Middle frontal gyrus (tissue), 1 donor: ENCODE data around the gene NEURL4.
A peak's percentile ranks its signal among the peaks of the same experiment; 100 is the strongest.

Source experiments
- DNase-seq: peaks from one replicate; pipeline ENCODE4 v3.0.0-alpha.2; 2015; ENCODE audit warnings: low spot score; ENCODE audit errors: extremely low spot score

NEURL4 gene

GRCh38 chr17:7280519-7281073, 48.5 kb downstream of the NEURL4 start:
- DNase-seq, result peak; percentile 44

GRCh38 chr17:7279448-7279847, 49.7 kb downstream of the NEURL4 start:
- DNase-seq, result no peak

DNA sequence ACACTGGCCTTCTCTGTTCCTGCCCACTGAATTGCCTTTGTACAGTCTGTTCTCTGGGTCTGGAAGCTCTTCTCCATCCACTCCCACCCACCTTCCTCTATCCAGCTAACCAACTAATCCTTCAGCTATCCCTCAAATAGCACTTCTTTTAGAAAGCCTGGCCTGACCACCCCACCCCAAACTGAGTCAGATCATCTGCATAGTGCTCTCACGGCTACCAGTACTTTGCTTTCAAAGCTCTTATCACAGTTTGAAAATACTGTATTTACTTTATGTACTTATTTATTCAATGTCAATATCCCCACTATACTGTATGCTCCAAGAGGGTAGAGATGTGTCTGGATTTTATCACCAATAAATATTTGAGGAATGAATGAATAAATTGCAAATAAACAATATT, 62.4 kb downstream of the NEURL4 start:
- DNase-seq, result no peak
